Liver (tissue), 9 donors: ENCODE data around the gene HID1. TPM values are rescaled to one million over a fixed set of nuclear protein-coding genes. Genes with fewer than 3 reads are reported as not detected.

ENCODE experiments used
- DNase-seq: peaks from one replicate; pipeline ENCODE4 v3.0.0-alpha.2; 2017; ENCODE audit warnings: low spot score
- H3K27ac ChIP-seq, 2 donors: one replicate each; pipeline ENCODE4 v1.7.0; 2013; ENCODE audit warnings: inconsistent platforms in 2 of 2, low read length in 2 of 2, control low read depth in 1 of 2, low read depth in 1 of 2, mild to moderate bottlenecking in 1 of 2
- H3K27me3 ChIP-seq, 4 donors: one replicate each; pipeline versions ENCODE4 v1.6.1 to v1.7.0; 2013; ENCODE audit warnings: low read length in 3 of 4, inconsistent platforms in 1 of 4, mild to moderate bottlenecking in 1 of 4, moderate library complexity in 1 of 4; ENCODE audit not compliant: control insufficient read depth in 4 of 4, insufficient read depth in 4 of 4
- H3K36me3 ChIP-seq, 4 donors: one replicate each; pipeline versions ENCODE4 v1.6.1 to v1.7.0; 2013; ENCODE audit warnings: low read length in 3 of 4, mild to moderate bottlenecking in 3 of 4, low read depth in 1 of 4, moderate library complexity in 1 of 4; ENCODE audit not compliant: control insufficient read depth in 4 of 4, insufficient read depth in 3 of 4
- H3K4me1 ChIP-seq, 4 donors: one replicate each; pipeline versions ENCODE4 v1.6.1 to v1.7.0; 2013; ENCODE audit warnings: low read length in 3 of 4, mild to moderate bottlenecking in 3 of 4, moderate library complexity in 1 of 4; ENCODE audit not compliant: control insufficient read depth in 4 of 4, insufficient read depth in 4 of 4
- H3K4me3 ChIP-seq, 3 donors: one replicate each; pipeline versions ENCODE4 v1.6.1 to v1.7.0; 2013; ENCODE audit warnings: low read length in 3 of 3, control low read depth in 1 of 3, low read depth in 1 of 3, mild to moderate bottlenecking in 1 of 3
- H3K9ac ChIP-seq, 2 donors: one replicate each; pipeline ENCODE4 v1.7.0; 2013; ENCODE audit warnings: low read length in 2 of 2, mild to moderate bottlenecking in 2 of 2, moderate library complexity in 2 of 2, control low read depth in 1 of 2, low read depth in 1 of 2
- H3K9me3 ChIP-seq, 4 donors: one replicate each; pipeline versions ENCODE4 v1.6.1 to v1.7.0; 2013; ENCODE audit warnings: low read length in 3 of 4; ENCODE audit not compliant: control insufficient read depth in 4 of 4
- CTCF ChIP-seq: fragments of 150-350 bp; IDR thresholded peaks from 2 replicates; pipeline ENCODE4 v1.5.1; 2017; ENCODE audit warnings: improper control_type of control experiment, low read depth, low read length; ENCODE audit not compliant: missing input control
- FOXA1 ChIP-seq: IDR thresholded peaks from 2 replicates; pipeline ENCODE4 v1.6.1; 2016; ENCODE audit warnings: antibody characterized with exemption
- JUND ChIP-seq, 2 donors: IDR thresholded peaks; 2 replicates each; pipeline ENCODE4 v1.6.1; 2016; ENCODE audit warnings: antibody characterized with exemption in 2 of 2
- NR2F2 ChIP-seq: IDR thresholded peaks from 2 replicates; pipeline ENCODE4 v1.6.1; 2016; ENCODE audit warnings: antibody characterized with exemption
- RAD21 ChIP-seq, 2 donors: IDR thresholded peaks; 2 replicates each; pipeline ENCODE4 v1.6.1; 2016; ENCODE audit warnings: antibody characterized with exemption in 2 of 2, mild to moderate bottlenecking in 2 of 2
- REST ChIP-seq: IDR thresholded peaks from 2 replicates; pipeline ENCODE4 v1.6.1; 2016; ENCODE audit warnings: antibody characterized with exemption, mild to moderate bottlenecking
- SP1 ChIP-seq: IDR thresholded peaks from 2 replicates; pipeline ENCODE4 v1.6.1; 2018; ENCODE audit warnings: antibody characterized with exemption, mild to moderate bottlenecking
- TAF1 ChIP-seq: conservative IDR thresholded peaks from 2 replicates; pipeline ENCODE4 v1.6.1; 2016; ENCODE audit warnings: antibody characterized with exemption, mild to moderate bottlenecking
- YY1 ChIP-seq: IDR thresholded peaks from 2 replicates; pipeline ENCODE4 v1.6.1; 2016; ENCODE audit warnings: antibody characterized with exemption, mild to moderate bottlenecking
- WGBS: extraction: QIAGEN DNeasy Blood & Tissue Kit; methylation state at CpG from one replicate; pipeline ENCODE4 v1.1.7; 2013; 5-methylcytosine and 5-hydroxymethylcytosine counted together
- polyA plus RNA-seq, 2 donors: library from polyadenylated mRNA; stranded (reverse) in 1 of 2; unstranded in 1 of 2; fragments of 200-250 nt in 1 of 2; fragments of >200 nt in 1 of 2; fragmentation: Nextera tagmentation in 1 of 2; extraction: Ambion mirVana in 1 of 2; gene quantifications; one replicate each; pipeline versions ENCODE4 v1.2.1 to v1.2.3, GENCODE V29; 2013 to 2015
- total RNA-seq, 2 donors: library from RNA; depleted of rRNA; stranded (reverse); fragments of >200 nt; gene quantifications; one replicate each; pipeline ENCODE4 v1.2.3, GENCODE V29; 2014
- TF ChIP-seq, protein P1 (sequence below): IDR thresholded peaks from 2 replicates; pipeline ENCODE4 v1.6.1; 2016; ENCODE audit warnings: antibody characterized with exemption
- donor health status: healthy.
- donor health status: healthy.
- donor health status: healthy.
- donor health status: healthy.
- donor health status: healthy.

Gene HID1
- total and polyA plus RNA-seq, 4 donors = 2.7 to 6.2 (median 3.7) TPM

DNA sequence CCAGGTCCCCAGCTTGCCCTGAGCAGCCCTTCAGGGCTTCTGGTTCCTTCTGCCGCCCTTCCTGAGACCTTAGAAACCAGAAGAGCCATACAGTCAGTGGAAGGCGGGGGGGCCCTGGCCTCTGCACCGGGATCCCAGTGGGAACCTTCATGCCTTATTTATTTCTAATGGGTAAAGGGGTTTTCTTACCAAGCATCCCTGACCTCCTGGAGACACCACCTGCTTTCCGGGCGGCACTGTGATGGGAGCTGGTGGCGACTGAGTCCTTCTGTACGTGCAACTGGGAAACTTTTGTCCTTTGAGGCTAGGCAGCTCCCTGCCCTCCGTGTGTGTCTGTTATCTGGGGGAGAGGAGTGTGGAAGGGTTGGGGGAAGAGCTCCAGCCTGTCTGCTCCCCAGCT lies 32.7 kb upstream of the HID1 start (continued):
- TF ChIP-seq JUND (IDR thresholded peaks at IDR 0.05) = no peak
- no peak for TF ChIP-seq TAF1

- no peak overlapping the region for H3K9ac ChIP-seq
- no peaks in the 10 kb centered on the region for H3K36me3 ChIP-seq
- H3K4me3 ChIP-seq = no peak overlapping the region
- no peaks in the 10 kb centered on the region for H3K9me3 ChIP-seq
- no peak overlapping the region for H3K27ac ChIP-seq
- no peak for DNase-seq
- TF ChIP-seq TAF1 = no peak
- TF ChIP-seq FOXA1 = no peak
- no peak for TF ChIP-seq YY1
- no peak for TF ChIP-seq REST
- no peak for TF ChIP-seq NR2F2
- TF ChIP-seq RAD21 (IDR thresholded peaks at IDR 0.05) = no peak
- TF ChIP-seq CTCF = no peak
- TF ChIP-seq, protein P1, sequence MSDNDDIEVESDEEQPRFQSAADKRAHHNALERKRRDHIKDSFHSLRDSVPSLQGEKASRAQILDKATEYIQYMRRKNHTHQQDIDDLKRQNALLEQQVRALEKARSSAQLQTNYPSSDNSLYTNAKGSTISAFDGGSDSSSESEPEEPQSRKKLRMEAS = no peak
- no peak for TF ChIP-seq JUND (IDR thresholded peaks at IDR 0.05)
- 92% methylated on average over 3 of the region's 3 CpGs for WGBS
- no peaks in the 10 kb centered on the region for H3K4me1 ChIP-seq
- no peaks in the 10 kb centered on the region for H3K27me3 ChIP-seq
These were observed 31.8 kb upstream of the HID1 start for GRCh38 chr17:75004371-75004770.

- no peaks in the 10 kb centered on the region for H3K9me3 ChIP-seq
- H3K27me3 ChIP-seq = no peaks in the 10 kb centered on the region
- H3K4me1 ChIP-seq = no peaks in the 10 kb centered on the region
- H3K36me3 ChIP-seq = no peaks in the 10 kb centered on the region
- no peak for DNase-seq
- 93% methylated on average over 19 of the region's 19 CpGs for WGBS
- no peak overlapping the region for H3K4me3 ChIP-seq
- TF ChIP-seq SP1 (no peak), CTCF (no peak), REST (no peak), FOXA1 (no peak)
- TF ChIP-seq, protein P1 = no peak
- no peak overlapping the region for H3K9ac ChIP-seq
- no peak overlapping the region for H3K27ac ChIP-seq
These were observed 31.4 kb upstream of the HID1 start for GRCh38 chr17:75003957-75004355.
